IPS-NIHi7 (cell line): ENCODE data around the gene NPIPB12.
"Not testable (repeated sequence)": the region's sequence is repeated elsewhere in the genome, so short reads cannot be mapped to it uniquely, and the experiment has no call there.

Experiments used
- DNase-seq: peaks from one replicate; pipeline ENCODE4 v3.0.0; 2012; ENCODE audit warnings: mixed read lengths; ENCODE audit errors: extremely low spot score

NPIPB12 gene

DNA sequence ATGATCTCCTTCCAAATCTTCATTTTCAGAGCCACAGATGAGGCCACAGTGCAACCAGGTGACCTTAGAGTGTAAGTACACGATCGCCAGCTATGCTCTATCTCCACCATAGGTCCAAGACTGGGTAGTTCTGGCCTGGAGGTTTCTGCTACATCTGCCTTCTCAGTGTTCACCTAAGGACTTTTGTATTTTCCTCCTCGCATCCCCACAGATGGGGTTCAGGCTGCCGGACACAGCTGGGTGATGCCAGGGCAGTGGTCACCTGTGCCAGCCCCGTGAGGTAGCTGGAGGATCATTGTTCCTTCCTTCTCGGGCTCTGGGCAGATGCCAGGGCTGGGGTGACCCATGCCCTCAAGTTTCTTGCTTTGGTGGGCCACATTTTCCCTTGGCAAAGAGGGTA is at the start of gene NPIPB12:
NPIPB12 (minus strand) TSS at position 101 of the 400 bp plus-strand sequence.
- not testable (repeated sequence) for DNase-seq

GRCh38 chr16:29521520-29521919 is 15.3 kb upstream of the NPIPB12 start:
- DNase-seq = not testable (repeated sequence)

DNA sequence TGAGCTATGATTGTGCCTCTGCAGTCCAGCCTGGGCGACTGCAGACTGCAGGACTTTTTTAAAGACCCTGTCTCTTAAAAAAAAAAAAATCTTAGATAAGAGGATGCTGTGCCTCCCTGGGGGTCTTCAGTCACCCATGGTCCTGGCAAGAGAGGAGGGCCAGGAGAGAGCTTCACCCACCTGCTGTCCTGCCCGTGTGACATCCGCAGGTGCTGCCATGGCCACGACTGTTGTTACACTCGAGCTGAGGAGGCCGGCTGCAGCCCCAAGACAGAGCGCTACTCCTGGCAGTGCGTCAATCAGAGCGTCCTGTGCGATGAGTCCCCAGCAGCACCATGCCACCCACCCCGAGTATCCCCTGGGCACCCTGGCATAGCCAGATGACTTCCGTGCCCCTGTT is 23.9 kb downstream of the NPIPB12 start:
- DNase-seq = not testable (repeated sequence)

GRCh38 chr16:29472065-29472464 is 34.1 kb downstream of the NPIPB12 start:
- DNase-seq = not testable (repeated sequence)

GRCh38 chr16:29469660-29470059 is 36.5 kb downstream of the NPIPB12 start:
- not testable (repeated sequence) for DNase-seq

DNA sequence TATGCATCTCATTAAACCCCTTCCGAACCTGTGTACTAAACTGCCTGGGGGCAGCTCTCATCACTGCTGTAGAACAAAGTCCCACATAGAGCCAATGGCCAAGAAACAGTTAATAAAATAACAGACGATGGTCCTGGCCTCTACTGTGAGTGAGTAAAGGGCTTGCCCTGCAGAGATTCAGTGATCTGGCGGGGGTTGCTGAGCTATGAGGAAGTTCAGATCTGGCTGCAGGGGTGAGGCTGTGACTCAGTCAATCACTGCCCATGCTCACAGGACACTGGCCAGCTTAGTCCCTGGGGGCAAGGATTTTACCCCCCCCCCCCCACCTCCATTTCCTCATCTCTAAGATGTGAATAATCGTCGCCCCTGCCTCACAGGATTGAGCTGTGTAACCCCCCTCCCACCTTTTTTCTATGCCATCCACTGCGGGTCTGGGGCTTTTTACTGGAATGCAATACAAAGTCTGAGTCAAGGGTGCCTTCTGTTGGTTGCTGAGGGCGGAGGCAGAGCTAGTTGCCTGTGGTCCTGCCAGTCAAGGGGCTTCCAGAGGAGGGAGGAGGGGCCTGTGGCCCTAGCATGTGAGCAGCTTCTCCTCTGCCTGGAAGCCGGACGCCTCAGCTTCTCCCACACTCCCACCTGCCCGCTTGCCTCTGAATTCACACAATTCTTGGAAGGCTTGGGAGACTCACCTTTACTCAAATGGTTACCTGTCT is 38.4 kb downstream of the NPIPB12 start:
- DNase-seq = not testable (repeated sequence)

GRCh38 chr16:29466904-29467303 is 39.3 kb downstream of the NPIPB12 start:
- not testable (repeated sequence) for DNase-seq

DNA sequence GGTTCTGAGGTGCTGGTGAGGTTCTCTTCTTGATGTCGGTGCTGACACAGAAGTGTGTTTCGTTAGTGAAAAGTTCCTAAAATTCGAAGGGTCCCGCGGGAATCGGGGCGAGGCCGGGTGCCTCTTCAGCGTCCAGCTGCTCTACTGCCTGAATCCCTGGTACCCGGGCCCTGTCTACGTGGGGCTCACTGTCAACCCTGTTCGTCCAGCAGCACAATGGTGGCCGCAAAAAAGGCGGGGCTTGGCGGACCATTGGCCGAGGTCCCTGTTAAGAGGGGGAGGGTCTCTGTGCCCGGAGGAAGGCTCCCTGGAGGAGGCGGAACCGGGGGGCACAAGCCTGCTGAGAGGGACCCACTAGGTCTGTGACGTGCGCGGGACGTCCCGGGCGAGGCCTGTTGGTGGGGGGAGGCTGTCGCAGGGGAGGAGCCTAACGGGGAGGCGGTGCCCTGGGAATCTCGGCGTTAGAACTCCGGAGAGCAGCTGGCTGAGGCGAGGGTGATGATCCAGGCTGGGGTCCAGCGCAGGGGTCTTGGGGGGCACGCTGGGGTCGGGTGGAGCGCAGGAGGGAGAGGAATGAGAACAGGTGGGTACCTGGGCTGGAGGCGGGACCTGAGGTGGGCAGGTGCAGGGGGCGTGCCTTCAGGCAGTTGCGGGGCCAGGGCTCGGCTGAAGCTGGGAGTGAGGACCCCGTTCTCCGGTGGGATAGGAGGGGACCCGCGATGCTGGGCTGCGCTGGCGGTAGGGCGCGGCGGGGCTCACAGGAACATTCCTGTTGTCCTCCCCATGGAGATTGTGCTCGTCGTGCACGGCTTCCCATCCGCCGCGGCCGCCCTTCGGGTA is 40.0 kb downstream of the NPIPB12 start:
- not testable (repeated sequence) for DNase-seq

DNA sequence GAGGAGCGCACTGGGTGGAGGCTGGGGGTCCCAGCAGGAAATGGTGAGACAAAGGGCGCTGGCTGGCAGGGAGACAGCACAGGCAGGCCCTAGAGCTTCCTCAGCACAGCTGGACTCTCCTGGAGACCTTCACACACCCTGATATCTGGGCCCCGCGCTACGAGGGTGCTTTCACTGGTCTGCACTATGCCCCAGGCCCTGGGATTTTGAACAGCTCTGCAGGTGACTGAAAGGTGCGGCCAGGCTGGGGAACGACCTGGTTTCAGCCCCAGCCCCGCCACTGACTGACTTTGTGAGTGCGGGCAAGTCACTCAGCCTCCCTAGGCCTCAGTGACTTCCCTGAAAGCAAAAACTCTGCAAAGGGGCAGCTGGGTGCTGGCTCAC is 45.6 kb downstream of the NPIPB12 start:
- DNase-seq = not testable (repeated sequence)

DNA sequence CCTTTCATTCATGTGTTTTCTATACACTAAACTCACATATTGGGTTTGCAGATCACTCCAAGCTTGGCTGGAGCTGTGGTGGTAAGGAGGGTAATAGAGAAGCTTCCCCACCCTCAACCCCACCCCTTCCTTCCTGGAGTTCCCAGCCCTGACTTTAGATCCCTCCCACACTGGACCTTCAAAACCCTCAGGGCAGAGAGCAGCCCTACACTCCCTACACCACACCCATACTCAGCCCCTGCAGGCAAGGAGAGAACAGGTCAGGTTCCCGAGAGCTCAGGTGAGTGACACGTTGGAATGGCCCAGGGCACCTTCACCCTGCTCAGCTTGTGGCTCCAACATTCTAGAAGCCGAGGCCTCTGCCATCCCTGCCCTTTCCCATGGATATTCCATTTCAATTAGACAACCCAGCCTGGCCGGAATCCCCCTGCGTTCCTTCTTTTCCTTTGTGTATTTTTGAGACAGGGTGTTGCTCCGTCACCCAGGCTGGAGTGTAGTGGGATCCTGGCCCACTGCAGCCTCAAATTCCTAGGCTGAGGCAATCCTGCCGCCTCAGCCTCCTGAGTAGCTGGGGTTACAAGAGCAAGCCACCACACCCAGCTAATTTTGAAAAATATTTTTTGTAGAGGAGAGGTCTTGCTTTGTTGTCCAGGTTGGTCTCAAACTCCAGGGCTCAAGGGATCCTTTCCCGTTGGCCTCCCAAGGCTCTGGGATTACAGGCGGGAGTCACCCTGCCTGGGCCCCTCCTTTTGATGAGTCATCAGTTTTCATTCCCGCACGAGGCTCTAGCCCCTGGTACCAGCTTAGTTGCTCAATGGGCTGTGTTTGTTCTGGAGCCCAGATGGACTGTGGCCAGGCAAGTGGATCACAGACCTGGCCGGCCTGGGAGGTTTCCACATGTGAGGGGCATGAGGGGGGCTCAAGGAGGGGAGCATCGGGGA is 46.2 kb downstream of the NPIPB12 start, which contains the start of gene SULT1A4:
SULT1A4 (plus strand) TSS at position 208 of the 941 bp plus-strand sequence. CDS start 1,473 bp downstream, outside the sequence.
- DNase-seq = not testable (repeated sequence)

- not testable (repeated sequence) for DNase-seq
These were observed 48.5 kb downstream of the NPIPB12 start for GRCh38 chr16:29457660-29458059.

- not testable (repeated sequence) for DNase-seq
These were observed 51.4 kb downstream of the NPIPB12 start for GRCh38 chr16:29454828-29455227.

DNA sequence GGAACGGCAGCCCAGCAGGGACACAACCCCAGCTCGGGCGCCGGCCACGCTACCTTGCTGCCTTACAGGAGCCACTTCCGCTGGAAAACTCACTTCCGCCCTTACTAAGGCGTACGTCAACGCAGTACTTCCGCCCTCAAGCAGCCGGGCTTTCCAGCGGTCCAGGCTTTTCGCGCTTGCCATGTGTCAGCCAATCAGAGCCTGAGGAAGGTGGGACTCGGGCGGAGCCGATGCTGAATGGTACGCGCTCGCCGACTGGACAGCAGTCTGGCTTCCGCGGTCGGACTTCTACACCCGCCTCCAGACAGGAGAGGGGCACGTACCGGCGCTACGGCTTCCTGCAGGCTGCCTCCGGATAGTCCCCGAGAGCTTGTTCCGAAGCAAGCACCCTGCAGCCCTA is 51.9 kb downstream of the NPIPB12 start, which contains the start of the genes BOLA2 and SLX1B:
BOLA2 (minus strand) TSS at position 83 of the 400 bp plus-strand sequence. CDS start 98 bp downstream, outside the sequence.
SLX1B (plus strand) TSS at position 265 of the 400 bp plus-strand sequence.
- DNase-seq = not testable (repeated sequence)

DNA sequence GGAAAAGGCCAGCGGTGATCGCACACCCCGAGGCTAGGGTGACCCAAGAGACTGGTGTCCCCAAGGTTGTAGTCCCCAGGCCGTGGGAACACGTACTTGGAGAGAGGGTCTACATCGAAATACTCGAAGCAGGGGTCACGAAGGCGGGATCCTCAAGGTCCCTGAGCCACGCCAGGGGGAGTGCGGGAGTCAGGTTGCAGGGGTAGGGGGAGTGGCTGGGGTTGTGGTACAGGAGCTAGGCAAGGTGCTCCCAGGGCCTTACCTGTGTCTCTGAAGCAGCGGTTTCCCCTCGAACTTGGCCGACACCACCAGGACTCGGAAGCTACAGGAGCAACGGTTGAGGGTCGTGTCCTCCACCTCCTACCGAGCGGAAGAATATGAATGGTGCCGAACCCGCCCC is 52.5 kb downstream of the NPIPB12 start:
- not testable (repeated sequence) for DNase-seq
